Uterus (tissue), 4 donors: Measurements from ENCODE around the gene PTGIS. TPM values are rescaled to one million over a fixed set of nuclear protein-coding genes. Genes with fewer than 3 reads are reported as not detected.

Source experiments
- DNase-seq, 2 donors: peaks; one replicate each; pipeline ENCODE4 v3.0.0-alpha.2; 2019 to 2020
- H3K27ac ChIP-seq, 2 donors: fragments of 200-600 bp; sonication (generic); 1 replicate in 1 of 2; 2 replicates in 1 of 2; pipeline ENCODE4 v1.5.1; 2016 to 2018
- H3K27me3 ChIP-seq, 2 donors: fragments of 200-600 bp; sonication (generic); one replicate each; pipeline ENCODE4 v1.5.1; 2018 to 2019; ENCODE audit warnings: control low read depth in 1 of 2
- H3K36me3 ChIP-seq, 2 donors: fragments of 200-600 bp; sonication (generic); one replicate each; pipeline ENCODE4 v1.5.1; 2019; ENCODE audit warnings: control low read depth in 1 of 2
- H3K4me1 ChIP-seq, 2 donors: fragments of 200-600 bp; sonication (generic); one replicate each; pipeline ENCODE4 v1.5.1; 2018 to 2019; ENCODE audit warnings: control low read depth in 1 of 2
- H3K4me3 ChIP-seq, 2 donors: fragments of 200-600 bp; sonication (generic); 1 replicate in 1 of 2; 2 replicates in 1 of 2; pipeline ENCODE4 v1.5.1; 2018 to 2019; ENCODE audit warnings: mild to moderate bottlenecking in 1 of 2
- H3K9me3 ChIP-seq, 2 donors: fragments of 200-600 bp; sonication (generic); one replicate each; pipeline ENCODE4 v1.5.1; 2019; ENCODE audit warnings: control low read depth in 1 of 2
- POLR2A ChIP-seq, 2 donors: fragments of 450-650 bp; IDR thresholded peaks; one replicate each; pipeline ENCODE4 v1.6.1; 2016; ENCODE audit warnings: antibody characterized with exemption in 2 of 2, mild to moderate bottlenecking in 1 of 2, moderate library complexity in 1 of 2
- intact Hi-C: fragments of 100-400 bp; cut with DNase I; formaldehyde crosslinking; loops from one replicate; pipeline ENCODE4 v1.15.1; 2023; ENCODE audit warnings: low total_unique reads
- total RNA-seq, 4 donors: library from RNA; depleted of rRNA in 3 of 4; stranded (reverse); fragments of >200 nt in 3 of 4; gene quantifications; one replicate each; pipeline versions ENCODE4 v1.1.0 to v1.2.4, GENCODE V29; 2014 to 2023
- TF ChIP-seq, protein P1 (sequence below), 4 experiments: fragments of 200-600 bp in 2 of 4; fragments of 450-650 bp in 2 of 4; sonication (generic) in 2 of 4; IDR thresholded peaks; one replicate each; pipeline ENCODE4 v1.5.1; 2016 to 2019; ENCODE audit warnings: antibody characterized with exemption in 4 of 4, mild to moderate bottlenecking in 2 of 4, moderate library complexity in 1 of 4
- donor health status: DM: yes; HTN: yes; CAD: no.

PTGIS gene
- total RNA-seq, 4 donors from 2014 or later = 64.7 to 460 (median 140) TPM

DNA sequence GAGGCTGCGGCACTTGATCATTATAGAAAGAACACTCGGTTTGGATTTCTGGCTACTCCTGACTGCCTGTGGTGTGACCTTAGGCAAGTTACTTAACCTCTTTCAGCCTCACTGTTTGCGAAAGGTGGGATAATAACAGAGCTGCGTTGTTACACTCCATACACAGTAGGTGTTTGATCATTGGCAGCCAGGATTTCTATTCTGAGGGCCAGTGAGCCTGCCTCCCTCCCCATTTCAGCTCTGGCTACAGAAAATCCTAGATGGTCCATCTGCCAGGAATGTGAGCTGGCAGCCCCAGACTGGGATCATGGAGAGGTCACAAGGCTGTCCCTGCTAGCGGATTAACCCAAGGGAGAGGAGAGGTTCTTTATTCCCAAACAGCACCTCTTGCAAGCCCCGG lies 88.2 kb downstream of the PTGIS start:
- intact Hi-C loops = no loop called here
- Histone ChIP-seq H3K27ac (peak overlapping the region in 1 of 2 donors; percentile 38), H3K27me3 (no peaks in the 10 kb centered on the region), H3K9me3 (no peaks in the 10 kb centered on the region), H3K36me3 (no peaks in the 10 kb centered on the region), H3K4me1 (peaks cover 0 to 3% of the 10 kb centered on the region in 2 donors), H3K4me3 (no peak overlapping the region)
- no peak for TF ChIP-seq POLR2A (IDR thresholded peaks at IDR 0.05)
- TF ChIP-seq, protein P1, sequence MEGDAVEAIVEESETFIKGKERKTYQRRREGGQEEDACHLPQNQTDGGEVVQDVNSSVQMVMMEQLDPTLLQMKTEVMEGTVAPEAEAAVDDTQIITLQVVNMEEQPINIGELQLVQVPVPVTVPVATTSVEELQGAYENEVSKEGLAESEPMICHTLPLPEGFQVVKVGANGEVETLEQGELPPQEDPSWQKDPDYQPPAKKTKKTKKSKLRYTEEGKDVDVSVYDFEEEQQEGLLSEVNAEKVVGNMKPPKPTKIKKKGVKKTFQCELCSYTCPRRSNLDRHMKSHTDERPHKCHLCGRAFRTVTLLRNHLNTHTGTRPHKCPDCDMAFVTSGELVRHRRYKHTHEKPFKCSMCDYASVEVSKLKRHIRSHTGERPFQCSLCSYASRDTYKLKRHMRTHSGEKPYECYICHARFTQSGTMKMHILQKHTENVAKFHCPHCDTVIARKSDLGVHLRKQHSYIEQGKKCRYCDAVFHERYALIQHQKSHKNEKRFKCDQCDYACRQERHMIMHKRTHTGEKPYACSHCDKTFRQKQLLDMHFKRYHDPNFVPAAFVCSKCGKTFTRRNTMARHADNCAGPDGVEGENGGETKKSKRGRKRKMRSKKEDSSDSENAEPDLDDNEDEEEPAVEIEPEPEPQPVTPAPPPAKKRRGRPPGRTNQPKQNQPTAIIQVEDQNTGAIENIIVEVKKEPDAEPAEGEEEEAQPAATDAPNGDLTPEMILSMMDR (IDR thresholded peaks at IDR 0.05) = no peak
- DNase-seq = no peak

GRCh38 chr20:49478754-49479689 lies 88.9 kb downstream of the PTGIS start:
- no peaks in the 10 kb centered on the region for H3K9me3 ChIP-seq
- H3K4me1 ChIP-seq = no peaks in the 10 kb centered on the region
- no peak for TF ChIP-seq POLR2A (IDR thresholded peaks at IDR 0.05)
- TF ChIP-seq, protein P1 (IDR thresholded peaks at IDR 0.05) = no peak
- intact Hi-C loops = no loop called here
- H3K27ac ChIP-seq = peak overlapping the region in 1 of 2 donors; percentile 38
- H3K27me3 ChIP-seq = no peaks in the 10 kb centered on the region
- H3K4me3 ChIP-seq = no peak overlapping the region
- no peaks in the 10 kb centered on the region for H3K36me3 ChIP-seq
- DNase-seq = no peak

GRCh38 chr20:49478266-49478665 lies 89.7 kb downstream of the PTGIS start:
- TF ChIP-seq, protein P1 (IDR thresholded peaks at IDR 0.05) = no peak
- no peak for TF ChIP-seq POLR2A (IDR thresholded peaks at IDR 0.05)

GRCh38 chr20:49477200-49477599 lies 90.7 kb downstream of the PTGIS start:
- H3K4me1 ChIP-seq = no peaks in the 10 kb centered on the region
- H3K27ac ChIP-seq = no peak overlapping the region
- H3K36me3 ChIP-seq = no peaks in the 10 kb centered on the region
- H3K9me3 ChIP-seq = no peaks in the 10 kb centered on the region
- no peak for DNase-seq
- TF ChIP-seq, protein P1 (IDR thresholded peaks at IDR 0.05) = no peak
- no peak for TF ChIP-seq POLR2A (IDR thresholded peaks at IDR 0.05)
- H3K4me3 ChIP-seq = no peak overlapping the region
- intact Hi-C loops = no loop called here
- no peaks in the 10 kb centered on the region for H3K27me3 ChIP-seq

More at GRCh38 chr20:49478266-49478665, 89.7 kb downstream of the PTGIS start:
- H3K9me3 ChIP-seq = no peaks in the 10 kb centered on the region
- no peak for DNase-seq
- H3K36me3 ChIP-seq = no peaks in the 10 kb centered on the region
- H3K27ac ChIP-seq = no peak overlapping the region
- no peaks in the 10 kb centered on the region for H3K27me3 ChIP-seq
- intact Hi-C loops = no loop called here
- no peak overlapping the region for H3K4me3 ChIP-seq
- H3K4me1 ChIP-seq = no peaks in the 10 kb centered on the region

- TF ChIP-seq, protein P1 (IDR thresholded peaks at IDR 0.05) = no peak
- no peak for TF ChIP-seq POLR2A (IDR thresholded peaks at IDR 0.05)
- Histone ChIP-seq H3K36me3 (no peaks in the 10 kb centered on the region), H3K4me1 (no peaks in the 10 kb centered on the region), H3K9me3 (no peaks in the 10 kb centered on the region), H3K27me3 (no peaks in the 10 kb centered on the region), H3K4me3 (no peak overlapping the region), H3K27ac (no peak overlapping the region)
- DNase-seq = no peak
- intact Hi-C loops = no loop called here
Observed at GRCh38 chr20:49476016-49476355, 92.0 kb downstream of the PTGIS start.
